GM21717 (cell line): ENCODE measurements around the gene MACROD2.

ENCODE experiments used
- ATAC-seq: cut with Tn5 transposase; IDR thresholded peaks from one replicate; pipeline ENCODE4 v1.9.1; 2021; ENCODE audit warnings: mild to moderate bottlenecking, moderate library complexity; ENCODE audit not compliant: unreplicated experiment

The MACROD2 gene

DNA sequence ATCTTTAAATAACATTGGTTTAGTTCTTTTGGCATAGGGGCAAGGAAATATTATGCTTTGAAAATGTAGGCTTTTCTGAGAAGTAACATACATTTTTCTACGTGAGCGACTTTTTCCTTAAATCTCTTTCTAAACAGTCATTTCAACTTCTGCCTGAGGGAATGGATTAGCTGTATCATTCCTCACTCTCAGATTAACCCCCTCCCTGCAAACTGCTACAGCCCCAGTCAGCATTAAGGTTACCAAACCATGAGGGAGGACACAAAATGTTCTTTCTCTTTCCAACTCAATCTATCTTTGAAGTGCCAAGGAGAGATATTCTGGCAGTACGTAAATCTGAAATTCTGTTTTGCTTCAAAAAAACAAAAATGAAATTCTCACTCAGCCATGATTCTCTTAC, 573.4 kb downstream of the MACROD2 start:
- ATAC-seq: no peak

DNA sequence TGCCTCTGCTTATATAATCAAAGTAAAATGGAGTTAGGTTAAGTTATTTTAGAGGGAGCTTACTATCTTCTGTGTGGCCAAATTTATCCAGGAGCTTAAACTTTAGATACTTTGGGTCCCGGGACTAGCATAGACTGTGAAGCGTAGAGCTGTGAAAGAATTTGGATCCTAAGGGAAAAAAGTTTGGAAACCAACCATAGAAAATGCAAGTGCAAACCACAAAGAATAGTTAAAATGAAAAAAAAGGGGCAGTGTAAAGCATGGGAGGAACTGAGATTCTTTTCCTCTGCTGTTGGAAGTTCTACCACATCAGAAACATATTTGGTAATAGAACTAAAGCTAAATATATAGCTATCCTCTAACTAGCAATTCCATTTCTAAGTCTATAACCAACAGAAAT, 574.3 kb downstream of the MACROD2 start:
- no peak for ATAC-seq

DNA sequence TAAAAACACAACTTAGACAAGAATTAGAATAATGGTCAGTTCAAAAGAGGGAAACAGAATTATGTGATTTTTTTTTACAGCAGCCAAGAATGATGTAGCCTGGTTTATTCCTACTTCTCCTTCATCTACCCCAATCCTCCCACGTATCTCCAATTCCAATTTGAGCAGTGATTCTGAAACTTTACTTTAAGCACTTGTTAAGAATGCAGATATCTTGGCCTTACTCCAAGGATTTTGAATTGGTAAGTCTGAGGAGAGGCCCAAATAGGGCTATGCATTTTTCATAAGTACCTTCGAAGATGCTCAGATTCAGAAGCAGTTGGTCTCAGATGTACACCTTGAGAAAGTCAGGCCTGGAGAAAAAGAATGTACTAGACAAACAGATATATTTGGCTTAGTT, 575.5 kb downstream of the MACROD2 start:
- no peak for ATAC-seq

DNA sequence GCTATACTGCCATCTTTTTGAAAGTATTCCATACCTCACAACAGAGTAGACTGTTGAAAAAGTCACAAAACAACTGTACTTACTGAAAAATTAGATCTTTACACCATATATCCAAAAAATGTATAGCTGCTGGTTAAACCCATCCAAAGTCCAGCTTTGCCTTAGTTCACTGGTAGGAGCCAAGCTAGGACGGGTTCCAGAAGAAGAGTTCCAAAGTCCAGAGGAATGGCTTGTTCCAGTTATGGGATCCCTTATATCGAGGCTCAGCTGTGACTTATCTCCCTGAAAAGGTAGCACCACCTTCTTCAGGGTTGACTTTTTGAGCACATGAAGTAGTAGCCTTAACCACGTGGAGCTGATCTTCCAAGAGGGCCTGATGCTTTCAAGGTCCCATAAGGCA, 578.4 kb downstream of the MACROD2 start:
- no peak for ATAC-seq

DNA sequence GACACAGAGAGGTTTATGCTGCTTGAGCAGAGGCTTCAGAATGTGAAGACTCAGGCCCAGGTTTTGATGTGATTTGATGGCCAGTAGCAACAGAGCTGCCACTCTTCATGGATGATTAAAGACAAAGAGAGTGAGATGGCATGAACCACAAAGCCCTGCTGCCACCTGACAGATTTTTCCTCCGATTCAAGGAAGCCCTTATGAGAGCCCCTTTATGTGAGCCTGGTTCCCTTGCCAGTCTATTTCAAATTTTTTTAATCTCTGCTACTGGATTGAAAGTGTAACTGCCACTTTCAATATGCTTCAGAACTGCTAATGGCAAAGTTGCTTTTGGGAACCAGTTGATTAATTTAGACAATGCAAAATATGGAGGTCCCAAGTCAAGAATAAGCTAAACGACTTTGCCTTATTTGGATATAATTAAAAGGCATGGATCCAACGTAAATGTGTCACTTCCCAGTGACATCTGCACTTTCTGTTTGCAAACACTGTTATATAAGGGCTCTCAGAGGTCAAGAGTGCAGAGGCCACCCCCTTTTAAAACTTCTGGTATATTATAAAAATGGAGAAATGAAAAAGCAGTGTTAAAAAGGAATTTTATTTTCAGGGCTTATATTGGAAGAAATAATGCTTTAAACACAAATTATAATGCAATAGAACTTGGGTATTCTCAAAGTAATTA, 581.0 kb downstream of the MACROD2 start:
- ATAC-seq: no peak

DNA sequence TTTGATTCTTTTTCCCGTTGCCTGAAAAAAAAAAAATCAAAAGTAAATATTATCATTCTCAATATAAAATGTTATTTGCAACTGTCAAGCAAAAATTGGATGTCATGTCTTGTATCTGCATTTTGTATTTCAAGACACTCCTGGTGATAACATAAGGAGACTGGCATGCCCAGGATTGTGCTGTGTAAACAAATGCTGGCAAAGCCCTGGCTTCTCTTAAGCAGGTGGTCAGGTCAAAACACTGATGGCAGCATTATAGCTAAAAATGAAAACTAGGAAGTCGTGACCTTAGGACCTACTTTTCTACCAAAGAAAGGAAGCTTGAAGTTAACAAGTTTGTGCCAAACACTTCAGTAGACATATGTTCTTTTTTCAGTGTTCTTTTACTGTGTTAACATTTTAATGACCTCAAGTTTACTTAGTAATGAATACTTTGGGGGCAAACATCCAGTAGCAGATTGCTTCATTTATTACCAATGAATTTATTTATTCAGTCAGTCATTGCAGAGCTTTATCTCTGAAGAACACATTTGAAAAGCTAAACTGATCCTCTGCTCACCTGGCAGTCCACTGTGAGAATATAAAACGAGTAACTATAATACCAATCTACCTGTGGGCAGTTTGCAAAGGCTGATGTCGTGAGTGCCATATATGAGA, 585.2 kb downstream of the MACROD2 start:
- ATAC-seq: no peak

DNA sequence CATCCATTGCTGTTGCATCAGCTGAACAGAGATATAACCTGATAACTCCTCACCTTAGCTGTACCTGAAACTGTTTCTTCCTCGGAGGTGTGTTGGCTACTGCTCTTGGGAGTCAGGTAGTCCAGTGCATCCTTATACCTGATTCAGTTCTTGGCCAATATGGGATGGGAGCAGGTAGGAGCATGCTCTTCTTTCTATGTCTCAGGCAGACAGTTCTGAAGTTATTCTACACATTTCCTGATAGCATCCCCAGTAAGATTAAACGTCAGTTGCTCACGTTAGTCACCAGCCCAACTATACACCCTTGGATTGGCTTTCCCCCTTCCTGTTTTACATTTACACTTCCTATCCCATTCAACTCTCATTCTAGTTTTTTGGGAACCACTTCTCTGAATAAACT, 586.4 kb downstream of the MACROD2 start:
- ATAC-seq: no peak

DNA sequence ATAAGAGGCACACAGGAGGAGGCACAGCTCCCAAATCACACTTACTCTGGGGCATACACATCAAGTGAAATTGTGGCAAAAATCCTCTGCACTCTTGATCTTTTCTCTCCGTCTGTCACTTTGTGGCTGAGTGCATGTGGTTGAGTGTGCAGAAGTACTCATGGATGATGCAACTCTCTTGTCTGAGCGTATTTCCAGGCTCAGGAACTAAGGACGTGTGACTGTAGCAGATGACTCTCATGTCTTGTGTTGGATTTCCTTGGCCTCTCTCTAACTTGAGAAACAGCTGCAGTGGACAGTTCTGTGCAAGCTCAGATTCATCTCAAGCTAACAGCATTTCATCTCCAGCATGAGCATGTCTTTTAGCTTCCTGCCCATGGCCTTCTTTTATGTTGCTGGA, 587.5 kb downstream of the MACROD2 start:
- no peak for ATAC-seq

DNA sequence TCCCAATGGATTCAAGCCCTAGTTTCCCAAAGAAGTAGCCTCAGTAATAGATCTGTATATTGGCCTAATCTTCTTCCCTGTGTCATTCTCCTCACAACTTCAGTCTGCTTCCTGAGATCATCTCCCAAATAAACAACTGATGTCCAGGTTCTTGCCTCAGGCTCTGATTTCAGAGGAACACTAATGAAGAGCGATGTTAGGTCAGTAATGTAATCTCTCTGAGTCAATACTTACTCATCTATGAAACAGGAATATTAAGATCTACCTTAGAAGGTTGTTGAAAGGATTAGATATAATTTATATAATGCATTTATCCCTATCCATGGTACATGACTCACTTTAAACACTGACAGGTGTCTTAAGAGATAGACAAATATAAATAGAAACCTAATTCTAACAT, 588.1 kb downstream of the MACROD2 start:
- no peak for ATAC-seq

DNA sequence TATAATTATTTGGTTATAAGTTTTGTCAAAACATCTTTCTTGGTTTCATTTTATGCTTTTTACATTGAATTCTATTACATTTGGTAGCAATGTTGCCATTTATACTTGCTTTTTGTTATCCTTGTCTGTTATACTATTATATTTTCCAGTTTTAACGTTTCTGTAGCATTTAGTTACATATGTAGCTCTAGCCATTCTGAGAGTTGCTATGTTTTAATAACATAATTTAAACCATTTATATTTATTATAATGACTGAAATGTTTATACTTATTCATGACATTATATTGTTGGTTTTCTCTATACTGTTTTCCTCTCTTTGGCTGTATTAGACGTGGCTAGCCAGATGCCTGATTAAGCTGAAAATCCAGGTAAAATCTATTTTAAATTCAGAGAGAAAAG, 594.1 kb downstream of the MACROD2 start:
- ATAC-seq: no peak

DNA sequence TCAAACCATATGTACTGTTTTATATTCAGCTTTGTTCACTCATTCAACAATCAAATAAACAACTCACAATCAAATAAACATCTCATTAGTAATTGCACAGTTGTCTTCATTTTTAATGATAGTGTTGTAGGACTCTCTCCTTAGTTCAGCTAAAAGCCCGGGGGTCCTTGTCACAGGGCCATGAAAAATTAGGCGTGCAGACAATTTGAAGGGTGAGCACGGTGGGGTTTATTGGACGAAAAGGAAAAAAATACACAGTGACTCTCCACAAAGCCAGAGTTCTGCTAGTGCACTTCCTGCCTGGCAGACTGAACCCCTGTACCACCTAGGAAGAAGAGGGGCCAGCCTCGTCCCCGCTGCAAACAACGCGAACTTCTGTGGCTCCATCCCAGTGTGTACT, 599.7 kb downstream of the MACROD2 start:
- no peak for ATAC-seq

DNA sequence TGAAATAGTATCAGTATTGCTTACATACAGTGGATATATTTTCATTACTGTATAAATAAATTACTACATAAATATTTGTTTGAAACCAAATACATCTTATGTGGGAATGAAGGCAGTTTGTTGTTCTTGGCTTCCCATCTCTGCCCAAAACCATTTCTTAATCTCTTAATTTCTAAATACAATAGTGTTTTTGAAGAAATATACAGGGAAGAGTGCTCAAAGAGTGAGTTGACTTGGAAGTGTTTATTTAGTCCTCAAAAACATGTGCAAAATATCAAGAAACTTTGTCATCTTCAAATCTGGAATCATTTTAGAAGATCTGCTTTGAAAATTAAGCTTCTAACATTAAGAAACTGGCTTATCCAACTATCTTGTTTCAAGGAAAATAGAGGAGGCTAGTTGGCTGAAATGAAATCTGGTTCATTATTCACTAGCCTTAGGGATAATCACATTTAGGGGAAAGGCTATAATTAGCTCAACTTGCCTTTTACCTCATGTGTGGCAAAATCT, 601.9 kb downstream of the MACROD2 start:
- ATAC-seq: no peak

DNA sequence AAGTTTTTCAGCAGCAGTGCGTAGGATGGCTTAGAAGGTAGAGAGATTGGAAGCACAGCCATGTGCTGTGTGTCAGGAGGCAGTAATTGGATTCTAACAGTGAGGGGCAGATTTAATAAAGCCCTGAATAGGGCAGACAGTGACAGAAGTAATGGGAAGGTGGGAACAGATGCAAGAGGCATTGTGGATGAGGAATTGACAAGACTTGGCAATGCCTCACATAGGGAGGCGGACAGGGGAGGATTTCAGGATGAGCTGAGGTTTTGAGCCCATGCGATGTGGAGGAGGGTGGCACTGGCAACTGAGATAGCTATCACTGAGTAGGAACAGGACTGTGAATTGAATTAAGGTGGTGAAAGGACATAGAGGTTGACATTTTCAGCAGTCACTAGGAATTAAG, 604.3 kb downstream of the MACROD2 start:
- no peak for ATAC-seq

DNA sequence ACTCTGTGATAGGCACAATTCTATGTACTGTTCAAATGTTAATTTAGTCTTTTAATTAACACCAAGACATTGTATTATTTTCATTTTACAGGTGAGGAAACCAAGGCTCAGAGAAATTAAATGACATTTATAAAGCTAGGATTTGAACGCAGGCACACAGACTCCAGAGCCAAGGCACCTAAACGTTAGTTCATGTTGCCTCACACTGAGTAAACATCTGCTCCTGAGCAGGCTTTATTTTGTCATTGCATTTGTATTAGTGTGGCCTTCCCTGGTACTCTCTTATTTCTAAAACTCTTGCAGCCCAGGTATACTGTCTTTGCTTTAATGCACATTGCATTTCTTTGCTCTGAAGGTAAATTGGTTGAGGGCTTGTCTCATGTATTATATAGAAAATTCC, 605.2 kb downstream of the MACROD2 start:
- ATAC-seq: no peak

DNA sequence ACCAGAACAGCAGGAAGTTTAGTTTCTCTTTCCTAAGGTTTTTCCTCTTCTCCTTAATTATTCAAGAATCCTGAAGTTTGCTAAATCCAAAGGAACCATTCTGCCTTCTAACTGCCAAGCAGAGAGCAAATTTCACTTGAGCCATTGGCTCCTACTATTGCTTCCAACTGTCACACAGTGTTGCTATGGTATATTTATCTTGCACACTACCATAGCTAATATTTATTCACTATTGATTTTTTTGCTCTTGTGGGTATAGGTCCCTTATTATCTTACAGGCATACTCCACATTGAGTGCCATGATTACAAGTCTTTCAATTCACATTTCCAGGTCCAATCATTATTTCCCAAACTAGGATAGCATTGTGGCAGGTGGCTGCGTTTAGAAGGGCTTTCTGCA, 608.8 kb downstream of the MACROD2 start:
- no peak for ATAC-seq

DNA sequence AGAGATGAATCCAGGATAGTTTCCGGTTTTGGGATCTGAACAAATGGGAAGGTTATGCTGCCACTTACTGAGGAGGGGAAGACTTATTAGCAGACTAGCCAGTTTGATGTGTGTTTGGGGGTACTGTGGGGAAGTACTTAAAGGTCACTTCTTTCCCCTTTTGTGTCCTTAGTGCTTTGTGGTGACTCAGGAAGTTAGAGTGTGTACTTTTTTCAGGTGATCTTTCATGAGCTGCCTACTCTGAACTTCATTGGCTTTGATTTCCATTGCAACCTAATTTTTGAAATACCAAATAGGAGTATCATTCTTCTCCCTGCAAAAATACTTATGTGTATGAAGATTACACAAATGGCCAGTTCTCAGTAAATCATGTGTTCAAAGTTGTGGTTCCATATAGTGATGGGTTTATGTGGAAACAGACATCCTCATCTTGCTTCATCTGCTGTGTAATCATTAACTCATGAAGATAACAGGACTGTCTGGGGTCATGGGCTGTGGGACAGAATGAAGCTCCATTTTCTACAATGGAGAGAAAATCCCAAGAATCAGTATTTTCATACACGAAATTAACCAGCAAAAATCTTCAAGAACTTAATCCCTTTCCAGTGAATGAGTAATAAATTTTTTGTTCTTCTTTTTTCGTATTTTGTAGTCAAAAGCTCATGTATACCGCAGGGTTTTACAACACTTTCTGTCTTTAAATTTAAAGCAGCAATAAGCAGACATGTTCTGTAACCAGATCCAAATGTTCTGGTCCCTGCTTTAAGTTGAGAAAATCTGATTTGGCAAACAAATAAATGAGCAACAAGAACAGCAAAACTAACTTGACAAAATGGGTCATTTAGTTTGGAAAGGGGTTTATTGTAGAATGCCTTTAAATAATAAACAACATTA, 614.3 kb downstream of the MACROD2 start:
- no peak for ATAC-seq

DNA sequence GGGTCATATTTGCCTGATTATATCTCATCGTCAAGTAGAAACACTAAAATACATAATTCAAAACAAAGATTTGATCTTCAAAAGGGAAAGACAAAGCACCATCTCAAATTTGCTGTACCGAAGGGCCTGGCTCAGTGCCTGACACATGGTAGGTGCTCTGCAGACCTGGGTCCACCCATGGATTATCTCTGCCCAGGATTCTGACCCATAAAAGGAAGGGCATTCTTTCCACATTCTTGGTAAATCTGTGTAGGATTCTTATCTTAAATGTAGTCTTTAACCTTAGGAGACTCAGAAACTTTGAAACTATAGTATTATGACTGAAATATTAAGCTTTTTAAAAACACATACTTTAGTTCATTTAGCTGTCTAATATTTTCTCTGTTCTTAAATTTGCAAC, 616.2 kb downstream of the MACROD2 start:
- ATAC-seq: no peak

DNA sequence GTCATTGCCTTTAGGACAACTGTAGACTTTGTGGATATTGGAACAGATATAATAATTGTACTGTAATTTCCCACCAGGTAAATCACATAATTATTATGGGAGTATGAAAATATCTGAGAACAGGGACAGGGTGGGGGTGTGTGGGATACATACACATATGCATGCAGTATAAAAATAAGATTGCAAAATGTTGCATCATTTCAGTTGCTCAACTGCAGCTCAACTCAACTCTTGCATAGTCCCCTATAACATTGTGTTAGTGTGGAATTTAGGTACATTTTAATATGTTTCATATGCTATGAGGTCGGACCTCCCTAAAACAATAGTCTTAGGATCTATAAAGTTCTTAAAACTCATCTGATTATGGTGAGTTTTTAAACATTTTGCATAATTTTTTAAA, 617.1 kb downstream of the MACROD2 start:
- no peak for ATAC-seq

DNA sequence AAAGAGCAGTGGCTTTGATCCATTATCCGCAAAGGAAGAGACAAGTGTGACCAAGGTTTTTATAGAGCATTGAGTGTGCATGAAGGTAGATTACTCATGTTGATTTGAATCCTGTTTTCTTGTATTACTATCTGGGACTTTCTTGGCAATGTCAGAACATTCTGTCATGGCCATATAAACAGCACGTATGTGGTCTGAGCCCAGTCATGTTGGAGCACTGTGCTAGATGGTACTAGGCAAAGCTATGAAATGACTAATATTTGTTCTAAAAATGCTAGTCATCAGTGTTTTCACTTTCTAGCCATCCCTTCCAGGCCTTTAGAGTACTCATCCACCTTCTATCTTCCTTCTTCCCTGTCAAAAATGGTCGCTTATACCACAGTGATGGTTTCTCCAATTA, 620.7 kb downstream of the MACROD2 start:
- ATAC-seq: no peak

DNA sequence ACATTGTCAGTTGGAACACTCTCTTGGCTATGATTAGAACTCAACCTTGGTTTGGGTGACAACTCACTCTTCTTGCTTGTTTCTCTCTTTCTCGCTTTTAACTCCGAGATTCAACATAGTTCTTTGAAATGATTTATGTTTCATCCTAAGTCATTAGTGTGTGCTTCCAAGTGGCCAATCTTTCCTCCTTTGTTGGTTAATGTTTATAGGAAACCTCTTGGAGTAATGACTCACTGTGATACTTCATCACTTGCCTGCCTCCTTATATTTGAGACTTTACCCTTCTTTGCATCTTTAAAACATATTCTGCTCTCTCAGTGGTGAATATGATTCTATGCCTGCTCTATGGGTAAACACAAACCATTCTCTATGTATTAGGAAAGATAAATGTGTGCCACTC, 621.8 kb downstream of the MACROD2 start:
- ATAC-seq: no peak

DNA sequence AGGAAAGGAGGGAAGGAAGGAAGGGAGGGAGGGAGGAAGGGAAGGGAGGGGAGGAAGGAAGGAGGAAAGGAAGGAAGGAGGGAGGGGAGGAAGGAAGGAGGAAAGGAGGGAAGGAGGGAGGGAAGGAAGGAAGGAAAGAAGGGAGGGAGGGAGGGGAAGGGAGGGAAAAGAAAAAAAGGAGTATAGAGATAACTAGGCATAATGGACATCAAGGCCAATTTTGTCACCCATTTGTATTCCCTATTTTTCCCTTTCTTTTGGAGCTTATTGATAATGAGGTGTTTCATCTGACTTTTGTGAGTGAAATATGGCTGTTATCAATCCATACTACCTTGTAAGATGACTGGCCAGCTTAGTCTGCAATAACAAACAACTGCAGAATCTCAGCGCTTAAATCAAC, 624.1 kb downstream of the MACROD2 start:
- ATAC-seq: no peak

DNA sequence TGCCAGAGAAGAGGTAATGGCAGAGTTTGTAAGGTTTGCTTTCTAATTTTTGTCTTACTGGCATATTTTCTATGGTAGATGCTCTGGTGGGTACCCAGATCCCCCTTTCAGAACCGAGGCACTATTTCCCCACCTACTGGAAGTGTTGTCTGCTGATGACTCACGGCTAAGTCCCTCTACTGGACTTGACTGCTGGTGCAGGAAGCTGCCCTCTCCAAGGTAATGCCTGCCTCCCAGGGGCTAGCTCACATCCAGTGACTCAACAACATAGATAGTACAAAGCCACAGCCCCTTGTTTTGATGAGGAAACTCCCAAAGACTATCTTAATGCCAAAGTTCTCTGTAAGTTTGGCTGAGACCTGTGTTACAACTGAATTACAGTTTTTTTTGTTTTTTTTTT, 627.5 kb downstream of the MACROD2 start:
- ATAC-seq: no peak
